Transverse colon (tissue), 4 donors: ENCODE results near the gene VPREB3. TPM values are rescaled to one million over a fixed set of nuclear protein-coding genes. Genes with fewer than 3 reads are reported as not detected.
A peak's percentile ranks its signal among the peaks of the same experiment; 100 is the strongest.

Experiments used
- DNase-seq: peaks from one replicate; pipeline ENCODE4 v3.0.0-alpha.2; 2019
- H3K27ac ChIP-seq, 4 donors: fragments of 200-600 bp; sonication (generic); 2 replicates each; pipeline ENCODE4 v1.5.1; 2016 to 2018; ENCODE audit warnings: inconsistent platforms in 4 of 4
- H3K27me3 ChIP-seq: fragments of 200-600 bp; sonication (generic); 2 replicates; pipeline ENCODE4 v1.5.1; 2017; ENCODE audit warnings: inconsistent platforms
- H3K36me3 ChIP-seq, 4 donors: fragments of 200-600 bp; sonication (generic); 2 replicates each; pipeline ENCODE4 v1.5.1; 2017 to 2019; ENCODE audit warnings: inconsistent platforms in 4 of 4
- H3K4me1 ChIP-seq, 4 donors: fragments of 200-600 bp; sonication (generic); 2 replicates each; pipeline ENCODE4 v1.5.1; 2017 to 2020; ENCODE audit warnings: inconsistent platforms in 4 of 4
- H3K4me3 ChIP-seq, 4 donors: fragments of 200-600 bp; sonication (generic); 1 replicate in 1 of 4; 2 replicates in 3 of 4; pipeline versions ENCODE4 v1.5.1 to v1.6.1; 2017 to 2019; ENCODE audit warnings: inconsistent platforms in 4 of 4
- H3K9me3 ChIP-seq, 2 donors: fragments of 200-600 bp; sonication (generic); 2 replicates each; pipeline ENCODE4 v1.5.1; 2017 to 2019; ENCODE audit warnings: inconsistent platforms in 2 of 2
- CTCF ChIP-seq, 5 experiments: fragments of 200-600 bp in 3 of 5; fragments of 450-650 bp in 2 of 5; sonication (generic) in 3 of 5; IDR thresholded peaks; 1 replicate in 2 of 5; 2 replicates in 3 of 5; pipeline ENCODE4 v1.5.1; 2016 to 2017; ENCODE audit warnings: antibody characterized with exemption in 5 of 5, inconsistent platforms in 3 of 5, mild to moderate bottlenecking in 2 of 5, moderate library complexity in 1 of 5
- EP300 ChIP-seq: sonication (generic); formaldehyde crosslinking; IDR thresholded peaks from one replicate; pipeline ENCODE4 v1.6.1; 2017; ENCODE audit warnings: antibody characterized with exemption, low read depth
- POLR2A ChIP-seq: fragments of 450-650 bp; IDR thresholded peaks from one replicate; pipeline ENCODE4 v1.6.1; 2016; ENCODE audit warnings: antibody characterized with exemption, mild to moderate bottlenecking, moderate library complexity
- POLR2AphosphoS5 ChIP-seq, 3 donors: sonication (generic); formaldehyde crosslinking; IDR thresholded peaks; one replicate each; pipeline ENCODE4 v1.6.1; 2016; ENCODE audit warnings: antibody characterized with exemption in 3 of 3
- WGBS, 2 donors: methylation state at CpG; one replicate each; pipeline ENCODE4 v1.1.5; 2018; ENCODE audit warnings: low coverage in 1 of 2; 5-methylcytosine and 5-hydroxymethylcytosine counted together
- in situ Hi-C, 4 donors: fragments of 200-750 bp; cut with MboI; loops; one replicate each; pipeline versions ENCODE4 v1.15.0 to v1.15.1; 2017; ENCODE audit warnings: low sequenced_read_pairs in 3 of 4, low pct_ligation_motif_present in 1 of 4, low pct_unique_long_range_greater_than_20kb in 1 of 4
- intact Hi-C: fragments of 100-400 bp; cut with DNase I; formaldehyde crosslinking; loops from one replicate; pipeline ENCODE4 v1.15.1; 2023; ENCODE audit warnings: low total_unique reads
- total RNA-seq, 4 donors: library from RNA; depleted of rRNA; stranded (reverse); fragments of >200 nt; gene quantifications; one replicate each; pipeline ENCODE4 v1.1.0, GENCODE V29; 2016

The VPREB3 gene
- total RNA-seq, 4 donors from 2014 or later, result 2.6 to 5.4 TPM; not detected in 2

- Histone ChIP-seq H3K4me1 (peaks cover 20 to 63% (median 35%) of the 10 kb centered on the region in 4 donors), H3K9me3 (no peaks in the 10 kb centered on the region), H3K4me3 (peak overlapping the region in 3 of 4 donors; percentile 73 to 86 (median 85)), H3K36me3 (no peaks in the 10 kb centered on the region), H3K27me3 (no peaks in the 10 kb centered on the region), H3K27ac (peak overlapping the region; percentile 97 to 99 (median 98))
- intact Hi-C loops, result no loop called here
- TF ChIP-seq CTCF (IDR thresholded peaks at IDR 0.05) (no peak), EP300 (no peak)
- DNase-seq, result no peak
- WGBS, 2 donors, result 44 to 48% methylated on average over 3 to 9 of the region's 9 CpGs
- in situ Hi-C loops, result loop anchor here in 2 of 4 donors (10.0 kb wide), 1 partner anchor 59 kb away; no protein-coding TSS in a partner anchor
Measured at GRCh38 chr22:23786261-23786710, 32.1 kb upstream of the VPREB3 start.

GRCh38 chr22:23784215-23784732 is 30.0 kb upstream of the VPREB3 start:
- Histone ChIP-seq H3K36me3 (no peaks in the 10 kb centered on the region), H3K4me1 (peaks cover 15 to 44% (median 31%) of the 10 kb centered on the region in 4 donors), H3K4me3 (no peak overlapping the region), H3K27me3 (no peaks in the 10 kb centered on the region), H3K27ac (peak overlapping the region in 2 of 4 donors; percentile 4 to 42), H3K9me3 (no peaks in the 10 kb centered on the region)
- 54 to 56% methylated on average over 7 to 8 of the region's 8 CpGs for WGBS, 2 donors
- in situ Hi-C loops, result loop anchor here in 2 of 4 donors (10.0 kb wide), 1 partner anchor 61 kb away; no protein-coding TSS in a partner anchor
- peak; percentile 63 for DNase-seq
- intact Hi-C loops, result no loop called here
- TF ChIP-seq EP300 (no peak), POLR2AphosphoS5 (IDR thresholded peaks at IDR 0.05) (no peak), POLR2A (no peak), CTCF (IDR thresholded peaks at IDR 0.05) (no peak)

GRCh38 chr22:23783265-23784150 is 29.3 kb upstream of the VPREB3 start:
- TF ChIP-seq CTCF (IDR thresholded peaks at IDR 0.05), result no peak
- TF ChIP-seq EP300, result no peak
- no peak for TF ChIP-seq POLR2A
- TF ChIP-seq POLR2AphosphoS5 (IDR thresholded peaks at IDR 0.05), result no peak
- in situ Hi-C loops, result loop anchor here in 2 of 4 donors (10.0 kb wide), 1 partner anchor 61 kb away; no protein-coding TSS in a partner anchor
- H3K27ac ChIP-seq, result peak overlapping the region in 2 of 4 donors; percentile 4 to 42
- H3K9me3 ChIP-seq, result no peaks in the 10 kb centered on the region
- no peak for DNase-seq
- H3K36me3 ChIP-seq, result no peaks in the 10 kb centered on the region
- intact Hi-C loops, result no loop called here
- H3K4me3 ChIP-seq, result no peak overlapping the region
- WGBS, 2 donors, result 68 to 83% methylated on average over 4 to 15 of the region's 15 CpGs
- H3K27me3 ChIP-seq, result no peaks in the 10 kb centered on the region
- peaks cover 10 to 36% (median 29%) of the 10 kb centered on the region in 4 donors for H3K4me1 ChIP-seq

- peaks cover 6 to 28% (median 23%) of the 10 kb centered on the region in 4 donors for H3K4me1 ChIP-seq
- TF ChIP-seq EP300, result no peak
- TF ChIP-seq POLR2AphosphoS5 (IDR thresholded peaks at IDR 0.05), result no peak
- TF ChIP-seq CTCF (IDR thresholded peaks at IDR 0.05), result no peak
- TF ChIP-seq POLR2A, result no peak
- H3K27ac ChIP-seq, result no peak overlapping the region
- in situ Hi-C loops, result loop anchor here in 2 of 4 donors (10.0 kb wide), 1 partner anchor 62 kb away; no protein-coding TSS in a partner anchor
- 83% methylated on average over 1 of the region's 1 CpG; no CpG with 5 or more reads in 1 of the 2 donors for WGBS, 2 donors
- H3K36me3 ChIP-seq, result no peaks in the 10 kb centered on the region
- H3K27me3 ChIP-seq, result no peaks in the 10 kb centered on the region
- intact Hi-C loops, result no loop called here
- no peak overlapping the region for H3K4me3 ChIP-seq
- no peak for DNase-seq
- no peaks in the 10 kb centered on the region for H3K9me3 ChIP-seq
Measured at GRCh38 chr22:23782703-23783102, 28.5 kb upstream of the VPREB3 start.
